ENCODE measurements around the gene KIAA1755.

Gene KIAA1755

GRCh38 chr20:38260378-38261053 is at the start of gene KIAA1755:
TSS of gene KIAA1755 (minus strand) at chr20:38260735. CDS start at chr20:38260500, 235 bp downstream.
- H3K27me3 ChIP-seq (ENCODE audit: insufficient read depth, low read length): no peaks in the 10 kb centered on the region
- no peaks in the 10 kb centered on the region for H3K36me3 ChIP-seq (ENCODE audit: insufficient read depth, low read length)
- peaks cover 13% of the 10 kb centered on the region for H3K4me1 ChIP-seq (ENCODE audit: control insufficient read depth, insufficient read depth, low read length, unreplicated experiment)
- no peaks in the 10 kb centered on the region for H3K79me2 ChIP-seq (ENCODE audit: control insufficient read depth, insufficient read depth, low read length, unreplicated experiment)
- peak within 1 kb of the TSS; percentile 74 for H3K4me3 ChIP-seq (ENCODE audit: low read depth, low read length)
- no peak within 1 kb of the TSS for H3K27ac ChIP-seq (ENCODE audit: low read depth, low read length)
- peak within 1 kb of the TSS; percentile 64 for H2AFZ ChIP-seq (ENCODE audit: low read length, unreplicated experiment)

GRCh38 chr20:38308447-38308846 is 47.9 kb upstream of the KIAA1755 start:
- Histone ChIP-seq H3K36me3 (ENCODE audit: insufficient read depth, low read length) (no peaks in the 10 kb centered on the region), H3K4me1 (ENCODE audit: control insufficient read depth, insufficient read depth, low read length, unreplicated experiment) (peaks cover 5% of the 10 kb centered on the region), H3K4me3 (ENCODE audit: low read depth, low read length) (no peak overlapping the region), H3K79me2 (ENCODE audit: control insufficient read depth, insufficient read depth, low read length, unreplicated experiment) (no peaks in the 10 kb centered on the region), H3K27me3 (ENCODE audit: insufficient read depth, low read length) (no peaks in the 10 kb centered on the region), H3K27ac (ENCODE audit: low read depth, low read length) (no peak overlapping the region), H2AFZ (ENCODE audit: low read length, unreplicated experiment) (no peak overlapping the region)

GRCh38 chr20:38308047-38308438 is 47.5 kb upstream of the KIAA1755 start:
- no peaks in the 10 kb centered on the region for H3K27me3 ChIP-seq (ENCODE audit: insufficient read depth, low read length)
- H3K36me3 ChIP-seq (ENCODE audit: insufficient read depth, low read length): no peaks in the 10 kb centered on the region
- no peak overlapping the region for H3K4me3 ChIP-seq (ENCODE audit: low read depth, low read length)
- no peaks in the 10 kb centered on the region for H3K79me2 ChIP-seq (ENCODE audit: control insufficient read depth, insufficient read depth, low read length, unreplicated experiment)
- H3K27ac ChIP-seq (ENCODE audit: low read depth, low read length): no peak overlapping the region
- peaks cover 5% of the 10 kb centered on the region for H3K4me1 ChIP-seq (ENCODE audit: control insufficient read depth, insufficient read depth, low read length, unreplicated experiment)
- no peak overlapping the region for H2AFZ ChIP-seq (ENCODE audit: low read length, unreplicated experiment)

GRCh38 chr20:38307371-38308046 is 47.0 kb upstream of the KIAA1755 start:
- no peak overlapping the region for H3K4me3 ChIP-seq (ENCODE audit: low read depth, low read length)
- no peaks in the 10 kb centered on the region for H3K36me3 ChIP-seq (ENCODE audit: insufficient read depth, low read length)
- H3K79me2 ChIP-seq (ENCODE audit: control insufficient read depth, insufficient read depth, low read length, unreplicated experiment): no peaks in the 10 kb centered on the region
- H3K4me1 ChIP-seq (ENCODE audit: control insufficient read depth, insufficient read depth, low read length, unreplicated experiment): peaks cover 5% of the 10 kb centered on the region
- H3K27ac ChIP-seq (ENCODE audit: low read depth, low read length): no peak overlapping the region
- no peaks in the 10 kb centered on the region for H3K27me3 ChIP-seq (ENCODE audit: insufficient read depth, low read length)
- no peak overlapping the region for H2AFZ ChIP-seq (ENCODE audit: low read length, unreplicated experiment)

GRCh38 chr20:38306379-38306778 is 45.8 kb upstream of the KIAA1755 start:
- Histone ChIP-seq H3K4me1 (ENCODE audit: control insufficient read depth, insufficient read depth, low read length, unreplicated experiment) (peaks cover 5% of the 10 kb centered on the region), H3K27me3 (ENCODE audit: insufficient read depth, low read length) (no peaks in the 10 kb centered on the region)

GRCh38 chr20:38305541-38305940 is 45.0 kb upstream of the KIAA1755 start:
- Histone ChIP-seq H3K27ac (ENCODE audit: low read depth, low read length) (no peak overlapping the region), H2AFZ (ENCODE audit: low read length, unreplicated experiment) (no peak overlapping the region), H3K4me3 (ENCODE audit: low read depth, low read length) (no peak overlapping the region), H3K27me3 (ENCODE audit: insufficient read depth, low read length) (no peaks in the 10 kb centered on the region), H3K4me1 (ENCODE audit: control insufficient read depth, insufficient read depth, low read length, unreplicated experiment) (peaks cover 5% of the 10 kb centered on the region), H3K79me2 (ENCODE audit: control insufficient read depth, insufficient read depth, low read length, unreplicated experiment) (no peaks in the 10 kb centered on the region), H3K36me3 (ENCODE audit: insufficient read depth, low read length) (no peaks in the 10 kb centered on the region)

More at GRCh38 chr20:38306379-38306778, 45.8 kb upstream of the KIAA1755 start:
- no peak overlapping the region for H3K27ac ChIP-seq (ENCODE audit: low read depth, low read length)
- H3K36me3 ChIP-seq (ENCODE audit: insufficient read depth, low read length): no peaks in the 10 kb centered on the region
- H3K4me3 ChIP-seq (ENCODE audit: low read depth, low read length): no peak overlapping the region
- no peak overlapping the region for H2AFZ ChIP-seq (ENCODE audit: low read length, unreplicated experiment)
- H3K79me2 ChIP-seq (ENCODE audit: control insufficient read depth, insufficient read depth, low read length, unreplicated experiment): no peaks in the 10 kb centered on the region

- H3K27ac ChIP-seq (ENCODE audit: low read depth, low read length): no peak overlapping the region
- no peaks in the 10 kb centered on the region for H3K27me3 ChIP-seq (ENCODE audit: insufficient read depth, low read length)
- no peaks in the 10 kb centered on the region for H3K36me3 ChIP-seq (ENCODE audit: insufficient read depth, low read length)
- H3K79me2 ChIP-seq (ENCODE audit: control insufficient read depth, insufficient read depth, low read length, unreplicated experiment): no peaks in the 10 kb centered on the region
- no peak overlapping the region for H2AFZ ChIP-seq (ENCODE audit: low read length, unreplicated experiment)
- H3K4me1 ChIP-seq (ENCODE audit: control insufficient read depth, insufficient read depth, low read length, unreplicated experiment): peaks cover 5% of the 10 kb centered on the region
- H3K4me3 ChIP-seq (ENCODE audit: low read depth, low read length): no peak overlapping the region
These were observed 44.4 kb upstream of the KIAA1755 start for GRCh38 chr20:38304845-38305447.

GRCh38 chr20:38303908-38304379 is 43.4 kb upstream of the KIAA1755 start, which contains the start of gene BPI:
TSS of gene BPI (plus strand) at chr20:38304156. CDS start at chr20:38304224, 68 bp downstream.
- H3K79me2 ChIP-seq (ENCODE audit: control insufficient read depth, insufficient read depth, low read length, unreplicated experiment): no peaks in the 10 kb centered on the region
- H3K4me3 ChIP-seq (ENCODE audit: low read depth, low read length): no peak within 1 kb of the TSS
- peaks cover 6% of the 10 kb centered on the region for H3K4me1 ChIP-seq (ENCODE audit: control insufficient read depth, insufficient read depth, low read length, unreplicated experiment)
- no peak within 1 kb of the TSS for H2AFZ ChIP-seq (ENCODE audit: low read length, unreplicated experiment)
- no peak within 1 kb of the TSS for H3K27ac ChIP-seq (ENCODE audit: low read depth, low read length)
- no peaks in the 10 kb centered on the region for H3K36me3 ChIP-seq (ENCODE audit: insufficient read depth, low read length)
- H3K27me3 ChIP-seq (ENCODE audit: insufficient read depth, low read length): no peaks in the 10 kb centered on the region

- H3K4me1 ChIP-seq (ENCODE audit: control insufficient read depth, insufficient read depth, low read length, unreplicated experiment): peaks cover 11% of the 10 kb centered on the region
- no peaks in the 10 kb centered on the region for H3K36me3 ChIP-seq (ENCODE audit: insufficient read depth, low read length)
- H3K27ac ChIP-seq (ENCODE audit: low read depth, low read length): no peak overlapping the region
- H2AFZ ChIP-seq (ENCODE audit: low read length, unreplicated experiment): no peak overlapping the region
- H3K79me2 ChIP-seq (ENCODE audit: control insufficient read depth, insufficient read depth, low read length, unreplicated experiment): no peaks in the 10 kb centered on the region
- H3K4me3 ChIP-seq (ENCODE audit: low read depth, low read length): no peak overlapping the region
- H3K27me3 ChIP-seq (ENCODE audit: insufficient read depth, low read length): no peaks in the 10 kb centered on the region
These were observed 42.3 kb upstream of the KIAA1755 start for GRCh38 chr20:38302786-38303185.

- Histone ChIP-seq H3K36me3 (ENCODE audit: insufficient read depth, low read length) (no peaks in the 10 kb centered on the region), H3K27me3 (ENCODE audit: insufficient read depth, low read length) (no peaks in the 10 kb centered on the region), H3K4me3 (ENCODE audit: low read depth, low read length) (no peak overlapping the region), H2AFZ (ENCODE audit: low read length, unreplicated experiment) (no peak overlapping the region), H3K27ac (ENCODE audit: low read depth, low read length) (no peak overlapping the region), H3K4me1 (ENCODE audit: control insufficient read depth, insufficient read depth, low read length, unreplicated experiment) (peaks cover 6% of the 10 kb centered on the region), H3K79me2 (ENCODE audit: control insufficient read depth, insufficient read depth, low read length, unreplicated experiment) (no peaks in the 10 kb centered on the region)
These were observed 40.8 kb upstream of the KIAA1755 start for GRCh38 chr20:38301309-38301708.
